Natural killer cell treated with Interleukin-12 subunit alpha and Interleukin-12 subunit beta and Interleukin-15 and Interleukin-18, amount 100 ng/mL, for 72 hours (primary cell): ENCODE measurements around the gene PA2G4. TPM values are rescaled to one million over a fixed set of nuclear protein-coding genes. Genes with fewer than 3 reads are reported as not detected.

Experiments
- total RNA-seq, 2 donors: library from RNA; stranded (reverse); gene quantifications; one replicate each; pipeline ENCODE4 v1.2.3, GENCODE V29; 2022

PA2G4 gene
- total RNA-seq, 2 donors from 2014 or later, result 233 to 318 TPM

Other genes with a start within 250 kb of the PA2G4 start
- gene PYM1, start 176.7 kb upstream of the PA2G4 start, total RNA-seq, result 10 to 100 TPM; 31.6 to 34.0 TPM
- 100 to 1,000 TPM in 1 of 2 donors, 10 to 100 TPM in 1; 81.9 to 168 TPM for gene DGKA, start 173.4 kb upstream of the PA2G4 start, total RNA-seq
- gene PMEL, start 138.5 kb upstream of the PA2G4 start, total RNA-seq, result under 1 TPM in 1 of 2 donors, not detected in 1; 0.40 TPM
- gene CDK2, start 137.7 kb upstream of the PA2G4 start, total RNA-seq, result 100 to 1,000 TPM in 1 of 2 donors, 10 to 100 TPM in 1; 72.3 to 178 TPM
- 10 to 100 TPM; 39.2 to 68.1 TPM for gene RAB5B, start 130.5 kb upstream of the PA2G4 start, total RNA-seq
- 10 to 100 TPM; 12.2 to 17.6 TPM for gene SUOX, start 107.3 kb upstream of the PA2G4 start, total RNA-seq
- 10 to 100 TPM; 11.7 to 12.0 TPM for gene IKZF4, start 83.5 kb upstream of the PA2G4 start, total RNA-seq
- gene RPS26, start 62.6 kb upstream of the PA2G4 start, total RNA-seq, result 10 to 100 TPM; 24.6 to 48.3 TPM
- gene ERBB3, start 24.4 kb upstream of the PA2G4 start, total RNA-seq, result not detected
- gene RPL41, start 12.1 kb downstream of the PA2G4 start, total RNA-seq, result 1,000 to 10,000 TPM; 2,363 to 2,700 TPM
- 10 to 100 TPM; 11.4 to 14.9 TPM for gene ZC3H10, start 13.7 kb downstream of the PA2G4 start, total RNA-seq
- 100 to 1,000 TPM in 1 of 2 donors, 10 to 100 TPM in 1; 89.3 to 120 TPM for gene ESYT1, start 23.7 kb downstream of the PA2G4 start, total RNA-seq
- gene MYL6B, start 48.0 kb downstream of the PA2G4 start, total RNA-seq, result 10 to 100 TPM; 32.0 to 65.5 TPM
- 1,000 to 10,000 TPM; 1,441 to 1,555 TPM for gene MYL6, start 53.8 kb downstream of the PA2G4 start, total RNA-seq
- gene SMARCC2, start 84.9 kb downstream of the PA2G4 start, total RNA-seq, result 100 to 1,000 TPM; 102 to 166 TPM
- gene RNF41, start 117.4 kb downstream of the PA2G4 start, total RNA-seq, result 10 to 100 TPM; 34.1 to 48.8 TPM
- gene NABP2, start 119.8 kb downstream of the PA2G4 start, total RNA-seq, result 10 to 100 TPM; 66.3 to 81.6 TPM
- 1 to 10 TPM in 1 of 2 donors, under 1 TPM in 1; 0.50 to 1.4 TPM for gene SLC39A5, start 125.5 kb downstream of the PA2G4 start, total RNA-seq
- gene ANKRD52, start 153.8 kb downstream of the PA2G4 start, total RNA-seq, result 10 to 100 TPM; 59.3 to 99.3 TPM
- gene COQ10A, start 162.4 kb downstream of the PA2G4 start, total RNA-seq, result 10 to 100 TPM; 15.4 to 26.1 TPM
- gene CS, start 195.8 kb downstream of the PA2G4 start, total RNA-seq, result 100 to 1,000 TPM; 206 to 278 TPM
- 100 to 1,000 TPM; 132 to 162 TPM for gene CNPY2, start 211.4 kb downstream of the PA2G4 start, total RNA-seq
- gene PAN2, start 229.4 kb downstream of the PA2G4 start, total RNA-seq, result 10 to 100 TPM; 22.8 to 42.8 TPM
- 1 to 10 TPM in 1 of 2 donors, under 1 TPM in 1; 0.84 to 1.3 TPM for gene IL23A, start 234.3 kb downstream of the PA2G4 start, total RNA-seq